HepG2 (cell line): Measurements from ENCODE around the gene CIART. TPM values are rescaled to one million over a fixed set of nuclear protein-coding genes. Genes with fewer than 3 reads are reported as not detected.

Experiments used
- ADNP ChIP-seq: sonication (generic); formaldehyde crosslinking; IDR thresholded peaks from 2 replicates; pipeline ENCODE4 v1.4.0; 2020; ENCODE audit warnings: missing genetic modification reagents
- DDIT3 ChIP-seq: sonication (generic); formaldehyde crosslinking; IDR thresholded peaks from 2 replicates; pipeline ENCODE4 v1.4.0; 2020; ENCODE audit warnings: mild to moderate bottlenecking, missing genetic modification reagents
- FOXO1 ChIP-seq: sonication (generic); formaldehyde crosslinking; IDR thresholded peaks from 2 replicates; pipeline ENCODE4 v1.4.0; 2020; ENCODE audit warnings: missing genetic modification reagents
- GLMP ChIP-seq: sonication (generic); formaldehyde crosslinking; IDR thresholded peaks from 2 replicates; pipeline ENCODE4 v1.9.0; 2021; ENCODE audit warnings: missing genetic modification reagents, mild to moderate bottlenecking, borderline replicate concordance
- GPBP1L1 ChIP-seq: sonication (generic); formaldehyde crosslinking; IDR thresholded peaks from 2 replicates; pipeline ENCODE4 v1.5.0; 2020; ENCODE audit warnings: mild to moderate bottlenecking, missing genetic modification reagents
- MED13 ChIP-seq: sonication (generic); formaldehyde crosslinking; IDR thresholded peaks from 2 replicates; pipeline ENCODE4 v1.5.0; 2020; ENCODE audit warnings: missing genetic modification reagents
- PATZ1 ChIP-seq: sonication (generic); formaldehyde crosslinking; IDR thresholded peaks from 2 replicates; pipeline ENCODE4 v1.4.0; 2020; ENCODE audit warnings: missing genetic modification reagents
- PCBP1 ChIP-seq: fragments of 200-400 bp; formaldehyde crosslinking; IDR thresholded peaks from 2 replicates; pipeline ENCODE4 v1.6.1; 2017; ENCODE audit warnings: mild to moderate bottlenecking, low read depth, low read length, borderline replicate concordance
- POLR2AphosphoS2 ChIP-seq: IDR thresholded peaks from 2 replicates; pipeline ENCODE4 v1.6.1; 2011; ENCODE audit warnings: low read depth, low read length, improper control_type of control experiment
- RCOR2 ChIP-seq: IDR thresholded peaks from 2 replicates; pipeline ENCODE4 v1.6.1; 2016; ENCODE audit warnings: missing biosample characterization, missing genetic modification reagents
- RFX3 ChIP-seq: IDR thresholded peaks from 2 replicates; pipeline ENCODE4 v1.6.1; 2016; ENCODE audit warnings: missing biosample characterization, missing genetic modification reagents
- ZBTB21 ChIP-seq: sonication (generic); formaldehyde crosslinking; IDR thresholded peaks from 2 replicates; pipeline ENCODE4 v1.4.0; 2020; ENCODE audit warnings: missing genetic modification reagents
- ZNF18 ChIP-seq: sonication (generic); formaldehyde crosslinking; IDR thresholded peaks from 2 replicates; pipeline ENCODE4 v1.8.0; 2022; ENCODE audit warnings: mild to moderate bottlenecking, missing genetic modification reagents; ENCODE audit not compliant: insufficient replicate concordance
- ZNF362 ChIP-seq: sonication (generic); formaldehyde crosslinking; IDR thresholded peaks from 2 replicates; pipeline ENCODE4 v1.4.0; 2020; ENCODE audit warnings: missing genetic modification reagents, mild to moderate bottlenecking, borderline replicate concordance
- ZNF430 ChIP-seq: sonication (generic); formaldehyde crosslinking; IDR thresholded peaks from 2 replicates; pipeline ENCODE4 v1.9.0; 2021; ENCODE audit warnings: mild to moderate bottlenecking, missing genetic modification reagents
- ZNF562 ChIP-seq: sonication (generic); formaldehyde crosslinking; IDR thresholded peaks from 2 replicates; pipeline ENCODE4 v1.8.0; 2022; ENCODE audit warnings: missing genetic modification reagents, borderline replicate concordance
- ZNF639 ChIP-seq: conservative IDR thresholded peaks from 2 replicates; pipeline ENCODE4 v1.6.1; 2018; ENCODE audit warnings: missing genetic modification reagents
- ZUFSP ChIP-seq: sonication (generic); formaldehyde crosslinking; IDR thresholded peaks from 2 replicates; pipeline ENCODE4 v1.9.0; 2021; ENCODE audit warnings: missing genetic modification reagents, mild to moderate bottlenecking, borderline replicate concordance
- polyA plus RNA-seq, 8 experiments: library from polyadenylated mRNA; depleted of rRNA in 3 of 8; stranded (reverse) in 7 of 8; unstranded in 1 of 8; fragments of >200 nt; fragmentation: Illumina TruSeq in 4 of 8; extraction: Trizol in 4 of 8; gene quantifications; 2 replicates each; pipeline versions ENCODE4 v1.2.1 to v1.2.3, GENCODE V29; 2011 to 2016; ENCODE audit warnings: low read depth in 4 of 8, missing spikeins in 1 of 8, mixed read lengths in 1 of 8; ENCODE audit not compliant: insufficient read depth in 1 of 8
- total RNA-seq, 5 experiments: library from RNA; depleted of rRNA; stranded (reverse); fragments of >200 nt; fragmentation: Illumina TruSeq; extraction: Trizol; gene quantifications; 2 replicates each; pipeline ENCODE4 v1.2.3, GENCODE V29; 2016; ENCODE audit warnings: low read depth in 1 of 5

The CIART gene
- total and polyA plus RNA-seq, 2 of the 13 experiments (the other 11 are each of a cell fraction or from before 2014, with no cell fraction given), result 0.58 TPM; not detected in 1

- TF ChIP-seq ZNF362 (CRISPR knock-in tag), result peak; percentile 74
- TF ChIP-seq DDIT3 (CRISPR knock-in tag), result no peak
- peak; percentile 96 for TF ChIP-seq PATZ1 (CRISPR knock-in tag)
- no peak for TF ChIP-seq ZUFSP (CRISPR knock-in tag)
- no peak for TF ChIP-seq RFX3 (CRISPR knock-in tag)
- TF ChIP-seq ZNF562 (CRISPR knock-in tag), result no peak
- no peak for TF ChIP-seq ZBTB21 (CRISPR knock-in tag)
- no peak for TF ChIP-seq FOXO1
- TF ChIP-seq RCOR2, result no peak
- 0 out of 2 replicates have a peak, but pooled peaks have one; percentile 39 for TF ChIP-seq MED13 (CRISPR knock-in tag)
- no peak for TF ChIP-seq POLR2AphosphoS2
- TF ChIP-seq ZNF430 (CRISPR knock-in tag), result no peak
- TF ChIP-seq PCBP1, result 0 out of 2 replicates have a peak, but pooled peaks have one; percentile 31
- peak; percentile 71 for TF ChIP-seq ZNF18
- TF ChIP-seq GPBP1L1 (CRISPR knock-in tag), result no peak
- no peak for TF ChIP-seq ADNP
- no peak for TF ChIP-seq ZNF639
- no peak for TF ChIP-seq GLMP (CRISPR knock-in tag)
These were observed 47.6 kb upstream of the CIART start (continued) for GRCh38 chr1:150234566-150235293.
